Measurements from ENCODE around the gene KLF3. TPM values are rescaled to one million over a fixed set of nuclear protein-coding genes. Genes with fewer than 3 reads are reported as not detected.

Gene KLF3
- total and polyA plus RNA-seq, 2 of the 8 experiments (the other 6 are each of a cell fraction or from before 2014, with no cell fraction given): 8.0 to 14.9 TPM

- CTCF ChIA-PET (ENCODE audit: partially characterized antibody): interaction anchor here (0.6 kb wide), 1 partner anchor 920 kb away, joined by 3 read pairs; no protein-coding TSS in a partner anchor
- Histone ChIP-seq H3K18ac (ENCODE audit: extremely low read depth, low read length) (no peak overlapping the region), H3K23me2 (ENCODE audit: low read depth, low read length) (no peaks in the 10 kb centered on the region), H3K9me3 (ENCODE audit: insufficient read depth in 2 of 2, low read depth in 1 of 2, low read length in 1 of 2) (no peaks in the 10 kb centered on the region), H3K4me3 (ENCODE audit: extremely low read depth in 1 of 4, insufficient read depth in 2 of 4, low read depth in 3 of 4, low read length in 4 of 4) (no peak overlapping the region), H4K5ac (ENCODE audit: insufficient read length, low read depth, low read length) (no peak overlapping the region), H3K9ac (replicated peaks in 1 of 4; ENCODE audit: extremely low read depth in 1 of 4, low read depth in 3 of 4, low read length in 3 of 4) (no peak overlapping the region), H3K36me3 (ENCODE audit: control insufficient read depth in 2 of 4, insufficient read depth in 4 of 4, low read length in 3 of 4) (peaks cover 0 to 15% (median 4%) of the 10 kb centered on the region in 4 experiments; a peak in 3 of 8 replicates), H4K91ac (replicated peaks; ENCODE audit: insufficient read length, low read length) (no peak overlapping the region), H3K14ac (ENCODE audit: insufficient read length) (no peak overlapping the region), H3K79me1 (ENCODE audit: low read depth, low read length) (no peaks in the 10 kb centered on the region; the same call in 1 of the 2 replicates), H2BK15ac (ENCODE audit: low read length) (no peak overlapping the region), H3K4me2 (ENCODE audit: insufficient read depth in 1 of 2, low read depth in 2 of 2, low read length in 2 of 2) (no peak overlapping the region), H3K27me3 (replicated peaks in 1 of 4; ENCODE audit: control insufficient read depth in 3 of 4, extremely low read depth in 1 of 4, insufficient read depth in 3 of 4, low read length in 3 of 4) (no peaks in the 10 kb centered on the region), H2BK120ac (replicated peaks; ENCODE audit: low read depth, low read length) (no peak overlapping the region), H3K4me1 (replicated peaks in 1 of 4; ENCODE audit: control insufficient read depth in 3 of 4, insufficient read depth in 4 of 4, low read length in 3 of 4) (no peaks in the 10 kb centered on the region), H2AK5ac (ENCODE audit: low read depth, low read length) (no peak overlapping the region), H4K20me1 (replicated peaks in 1 of 2; ENCODE audit: control insufficient read depth in 1 of 2, insufficient read depth in 2 of 2, low read length in 2 of 2) (peaks cover 2 to 11% of the 10 kb centered on the region in 2 experiments), H2AFZ (ENCODE audit: low read length) (no peak overlapping the region), H3K79me2 (ENCODE audit: control insufficient read depth in 1 of 2, insufficient read depth in 2 of 2, low read length in 2 of 2) (peaks cover 3 to 41% of the 10 kb centered on the region in 2 experiments; a peak in 3 of 4 replicates), H3K27ac (ENCODE audit: low read depth, low read length) (no peak overlapping the region), H2BK12ac (ENCODE audit: low read depth, low read length) (no peak overlapping the region), H4K8ac (ENCODE audit: extremely low read depth, insufficient read depth, low read length) (no peak overlapping the region), H3K56ac (replicated peaks; ENCODE audit: insufficient read length, low read depth, low read length) (no peak overlapping the region), H3K4ac (replicated peaks; ENCODE audit: insufficient read length, low read depth, low read length) (no peak overlapping the region), H3K23ac (ENCODE audit: insufficient read length) (no peak overlapping the region), H2BK20ac (ENCODE audit: low read length) (no peak overlapping the region), H2BK5ac (ENCODE audit: low read depth, low read length) (no peak overlapping the region)
- FAIRE-seq (no peak), DNase-seq (ENCODE audit: low read depth in 1 of 2, low spot score in 2 of 2) (no peak)
- WGBS, 2 experiments (ENCODE audit: extremely low coverage in 1 of 2, insufficient coverage in 1 of 2, insufficient read length in 1 of 2, insufficient replicate concordance in 2 of 2, low coverage in 1 of 2, low lambda C conversion rate in 2 of 2, missing lambda C conversion rate in 1 of 2): 85% methylated on average over 12 of the region's 12 CpGs; no CpG with 5 or more reads in 1 of the 2 experiments
- TF ChIP-seq HDAC2 (IDR thresholded peaks at IDR 0.05; ENCODE audit: borderline replicate concordance in 1 of 2, low read depth in 2 of 2, low read length in 2 of 2) (no peak), SIN3A (conservative IDR thresholded peaks at IDR 0.05 in 1 of 2, IDR thresholded peaks at IDR 0.05 in 1 of 2; ENCODE audit: low read depth in 1 of 2, low read length in 2 of 2) (no peak), YY1 (IDR thresholded peaks at IDR 0.05; ENCODE audit: low read depth, low read length) (no peak), SIRT6 (IDR thresholded peaks at IDR 0.05; ENCODE audit: low read length) (no peak), GTF2F1 (IDR thresholded peaks at IDR 0.05; ENCODE audit: borderline replicate concordance, low read depth, low read length) (no peak), BRCA1 (IDR thresholded peaks at IDR 0.05; ENCODE audit: low read depth, low read length) (no peak), SIX5 (IDR thresholded peaks at IDR 0.05; ENCODE audit: low read depth, low read length) (no peak), POU5F1 (IDR thresholded peaks at IDR 0.05; ENCODE audit: low read depth, low read length) (no peak), CBX5 (IDR thresholded peaks at IDR 0.05; ENCODE audit: low read depth, low read length) (no peak), NRF1 (IDR thresholded peaks at IDR 0.05; ENCODE audit: low read depth, low read length) (no peak), NANOG (IDR thresholded peaks at IDR 0.05; ENCODE audit: insufficient read depth, low read depth, low read length, poor library complexity, severe bottlenecking) (no peak), KDM5A (IDR thresholded peaks at IDR 0.05; ENCODE audit: low read length) (no peak), CHD1 (IDR thresholded peaks at IDR 0.05; ENCODE audit: low read depth, low read length) (no peak), CEBPB (IDR thresholded peaks at IDR 0.05; ENCODE audit: low read depth, low read length) (no peak)
- POLR2A ChIA-PET (ENCODE audit: partially characterized antibody): no interaction called here
These were observed 17.4 kb downstream of the KLF3 start for GRCh38 chr4:38681281-38681991.
